Activated gamma-delta T cell treated with Interleukin-2 at 50 U/mL for 16 hours (primary cell): ENCODE results near the gene ATG7.
"Not testable (repeated sequence)": the region's sequence is repeated elsewhere in the genome, so short reads cannot be mapped to it uniquely, and the experiment has no call there.

ENCODE experiments used
- DNase-seq: peaks from one replicate; pipeline ENCODE4 v3.0.0-alpha.2; 2020

The ATG7 gene

DNA sequence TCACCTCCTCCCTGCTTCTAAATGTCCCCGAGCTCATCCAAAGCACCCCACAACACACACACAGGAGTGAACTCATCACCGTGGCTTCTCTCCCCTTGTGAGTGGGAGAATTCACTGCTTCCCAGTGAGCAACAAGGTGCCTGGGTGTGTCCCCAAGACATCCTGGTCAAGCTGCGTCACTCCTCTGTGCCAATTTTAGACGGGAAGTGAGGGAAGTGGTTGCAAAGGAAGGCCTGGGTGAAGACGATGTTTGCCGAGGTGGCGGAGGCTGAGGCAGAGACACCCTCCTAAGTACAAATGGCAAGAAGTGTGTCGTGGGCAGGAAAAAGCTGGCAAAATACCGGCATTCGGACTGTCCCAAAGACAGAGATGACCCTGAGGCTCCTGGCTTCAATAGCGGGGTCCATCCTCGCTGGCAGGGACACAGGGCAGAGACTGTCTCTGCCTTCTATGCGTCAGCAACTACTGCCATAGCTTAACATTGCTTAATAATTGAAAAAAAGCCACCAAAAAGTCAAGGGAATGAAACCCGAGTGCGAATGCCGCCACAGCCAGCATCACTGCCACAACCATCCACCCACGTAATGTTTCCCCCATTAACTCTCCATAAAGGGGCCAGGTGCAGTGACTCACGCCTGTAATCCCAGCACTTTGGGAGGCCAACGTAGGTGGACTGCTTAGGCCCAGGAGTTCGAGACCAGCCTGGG, 298.7 kb downstream of the ATG7 start:
- DNase-seq, result no peak

DNA sequence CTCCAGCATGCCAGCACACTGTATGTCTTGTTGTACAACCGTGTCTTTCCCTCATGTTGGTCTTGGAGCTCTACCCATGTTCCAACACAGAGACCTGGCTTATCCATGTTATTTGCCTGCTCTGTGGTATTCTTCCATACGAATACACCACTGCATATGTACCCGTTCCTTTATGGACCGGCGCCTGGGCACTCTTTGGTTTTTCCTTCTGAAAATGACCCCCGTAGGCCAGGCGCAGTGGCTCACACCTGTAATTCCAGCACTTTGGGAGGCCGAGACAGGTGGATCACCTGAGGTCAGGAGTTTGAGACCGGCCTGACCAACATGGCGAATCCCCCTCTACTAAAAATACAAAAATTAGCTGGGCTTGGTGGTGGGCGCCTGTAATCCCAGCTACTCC, 300.5 kb downstream of the ATG7 start:
- DNase-seq, result not testable (repeated sequence)

DNA sequence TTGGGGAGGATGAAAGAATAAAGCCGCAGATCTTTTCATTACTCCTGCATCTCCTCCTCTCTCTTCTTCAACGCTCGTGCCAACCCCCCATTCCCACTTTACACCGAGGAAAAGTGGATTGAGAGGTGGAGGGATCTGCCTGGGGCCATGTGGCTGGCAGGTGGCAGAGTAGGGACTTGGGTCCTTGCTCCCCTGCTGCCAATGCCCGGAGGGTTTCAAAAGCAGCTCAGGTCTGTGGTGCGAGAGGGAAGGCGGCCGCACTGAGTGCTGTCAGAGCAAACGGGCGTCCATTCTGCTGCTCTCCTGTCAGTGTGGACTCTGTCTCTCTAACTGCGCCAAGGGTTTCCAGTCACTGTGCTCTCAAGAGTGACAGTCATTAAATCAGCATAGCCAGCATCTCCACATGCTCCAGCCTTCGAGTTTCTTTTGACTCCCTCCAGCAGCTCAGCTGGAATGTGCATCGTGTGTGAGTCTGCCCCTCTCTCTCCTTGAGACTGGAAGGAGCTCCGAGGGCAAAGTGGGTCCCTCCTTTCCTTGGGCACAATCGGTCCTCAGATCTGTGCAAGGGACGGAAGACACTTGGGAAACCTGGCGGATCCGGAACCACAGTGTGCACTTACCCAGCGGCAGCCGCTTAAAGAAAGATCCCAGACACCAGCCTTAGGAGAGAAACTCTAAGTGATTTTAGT, 302.9 kb downstream of the ATG7 start:
- no peak for DNase-seq

GRCh38 chr3:11575677-11576076, 303.5 kb downstream of the ATG7 start:
- no peak for DNase-seq

DNA sequence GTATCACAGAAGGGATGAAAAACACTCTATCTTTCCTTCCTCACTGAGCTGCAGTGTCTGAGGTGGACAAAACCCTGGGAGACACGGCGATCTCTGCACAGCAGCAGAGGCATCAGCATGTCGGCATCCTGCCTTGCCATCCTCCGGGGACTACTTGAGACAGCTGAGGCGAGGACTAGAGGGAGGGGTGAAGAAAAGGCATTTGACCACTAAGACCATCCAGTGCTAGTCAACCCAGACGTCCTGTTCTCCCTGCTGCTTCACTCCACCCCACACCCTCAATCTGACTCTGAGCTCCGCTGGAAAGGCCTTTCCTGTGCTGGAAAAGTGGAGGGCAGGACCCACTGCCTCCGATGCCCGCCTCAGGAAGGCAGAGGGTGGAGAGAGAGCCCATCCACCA, 304.3 kb downstream of the ATG7 start:
- no peak for DNase-seq

- no peak for DNase-seq
Observed at GRCh38 chr3:11578169-11578568, 306.0 kb downstream of the ATG7 start.

DNA sequence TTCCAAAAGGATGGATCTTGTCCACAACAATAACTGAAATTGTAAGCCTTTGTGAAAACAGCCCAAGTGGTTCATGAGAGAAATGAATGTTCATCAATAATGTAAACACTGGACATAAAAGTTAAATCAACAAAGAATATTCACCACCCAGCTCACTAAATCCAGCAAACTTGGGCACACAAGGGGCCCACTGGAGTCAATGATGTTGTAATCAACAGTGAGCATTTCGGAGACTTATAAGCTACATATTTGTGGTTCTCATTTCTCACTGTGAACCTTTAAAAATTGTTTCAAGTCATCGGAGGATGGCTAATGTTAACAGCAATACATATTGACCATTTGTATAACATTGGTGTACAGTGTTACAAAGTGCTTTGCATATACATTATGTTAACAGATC, 308.4 kb downstream of the ATG7 start:
- no peak for DNase-seq

DNA sequence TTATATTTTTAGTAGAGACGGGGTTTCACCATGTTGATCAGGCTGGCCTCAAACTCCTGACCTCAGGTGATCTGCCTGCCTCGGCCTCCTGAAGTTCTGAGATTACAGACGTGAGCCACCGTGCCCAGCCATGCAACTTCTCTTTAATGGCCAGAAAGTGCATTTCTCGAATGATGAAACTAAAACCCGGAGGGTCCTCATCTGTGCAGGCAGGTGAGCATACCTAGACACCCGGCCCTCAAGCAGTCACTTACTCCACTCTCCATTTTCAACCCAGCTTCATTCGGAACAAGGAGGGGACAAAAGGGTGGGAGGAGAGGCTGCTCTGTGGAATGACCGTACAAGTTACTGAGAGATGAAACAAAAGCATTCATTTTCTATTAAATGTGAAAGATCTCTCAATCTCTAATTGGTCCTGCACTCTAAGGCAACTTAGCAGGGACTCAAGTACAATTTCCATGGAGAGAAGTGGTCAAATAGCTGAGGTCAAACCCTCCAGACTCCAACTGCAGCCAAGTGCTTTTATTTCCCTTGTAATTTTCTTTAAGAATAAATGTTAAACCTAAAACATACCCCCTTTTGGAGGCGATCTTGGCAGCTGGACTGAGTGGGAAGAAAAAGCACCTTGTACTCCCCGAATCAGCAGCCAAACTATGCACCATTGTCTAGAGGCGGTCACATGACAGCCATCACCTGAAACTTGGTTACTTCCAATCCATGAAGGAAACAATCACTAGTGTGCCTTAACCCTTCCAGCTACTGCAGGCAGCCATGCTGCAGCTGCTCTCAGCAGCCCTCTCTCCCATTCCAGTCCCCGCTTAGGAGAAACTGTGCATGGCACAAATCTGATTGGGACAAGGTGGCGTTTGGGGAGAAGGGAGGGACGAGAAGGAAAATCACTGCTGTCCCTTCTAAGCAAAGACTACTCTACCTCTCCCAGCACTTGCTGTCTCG, 309.3 kb downstream of the ATG7 start:
- no peak for DNase-seq

- DNase-seq, result no peak
Observed at GRCh38 chr3:11582191-11582968, 310.2 kb downstream of the ATG7 start.

DNA sequence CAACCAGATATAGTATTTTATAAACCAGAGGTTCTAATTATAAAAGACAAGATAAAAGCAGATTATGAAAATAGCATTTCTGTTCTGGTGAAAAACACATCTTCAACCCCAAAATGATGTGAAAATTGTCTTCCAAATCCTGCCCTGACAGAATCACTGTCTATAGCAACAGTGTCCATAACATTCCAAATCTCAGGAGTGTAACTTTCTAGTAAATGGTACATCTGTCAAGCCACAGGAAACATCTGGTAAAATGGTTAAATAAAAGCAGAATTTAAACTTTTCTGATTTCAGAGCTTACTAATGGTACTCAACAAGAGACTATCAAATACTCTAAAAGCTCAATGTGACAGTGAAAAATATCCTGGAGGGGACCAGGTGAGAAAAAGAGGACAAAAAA, 311.0 kb downstream of the ATG7 start:
- DNase-seq, result no peak

- DNase-seq, result no peak
Observed at GRCh38 chr3:11583638-11584046, 311.4 kb downstream of the ATG7 start.

DNA sequence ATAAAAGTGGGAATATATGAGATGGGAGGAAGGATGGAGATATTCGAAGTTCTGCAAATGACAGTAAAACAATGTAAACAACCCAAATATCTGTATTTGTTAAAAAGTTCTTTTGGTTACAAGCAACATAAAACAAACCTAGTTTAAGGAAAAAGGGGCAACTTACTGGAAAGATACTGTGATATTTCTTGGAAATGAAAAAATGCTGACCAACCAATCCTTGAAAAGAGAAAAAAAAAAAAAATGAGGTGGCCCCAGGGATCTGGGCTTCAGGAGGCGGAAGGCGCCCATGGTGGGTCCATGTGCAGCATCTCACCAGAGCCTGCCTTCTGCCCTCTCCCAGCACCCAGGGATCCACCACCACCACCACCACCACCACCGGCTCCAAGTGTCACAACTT, 312.4 kb downstream of the ATG7 start:
- no peak for DNase-seq

DNA sequence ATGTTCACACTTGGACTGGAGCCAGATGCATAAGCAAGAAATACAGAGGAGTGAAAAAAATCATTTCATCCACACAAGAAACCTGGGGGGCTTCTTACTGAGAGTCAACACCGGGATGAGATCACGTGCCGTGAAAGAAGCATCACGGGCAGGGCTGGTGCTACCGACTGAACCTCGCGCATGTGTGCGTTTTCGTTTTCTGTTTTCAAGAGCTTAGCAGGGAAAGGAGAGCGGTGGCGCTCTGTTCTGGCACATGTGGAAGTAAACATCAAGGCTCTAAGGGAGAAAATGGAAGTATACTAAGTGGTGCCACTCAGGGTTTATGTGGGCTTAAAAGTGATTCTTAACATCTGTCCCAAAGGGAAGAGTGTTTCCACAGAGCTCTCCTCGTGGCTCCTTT, 315.6 kb downstream of the ATG7 start:
- DNase-seq, result no peak

DNA sequence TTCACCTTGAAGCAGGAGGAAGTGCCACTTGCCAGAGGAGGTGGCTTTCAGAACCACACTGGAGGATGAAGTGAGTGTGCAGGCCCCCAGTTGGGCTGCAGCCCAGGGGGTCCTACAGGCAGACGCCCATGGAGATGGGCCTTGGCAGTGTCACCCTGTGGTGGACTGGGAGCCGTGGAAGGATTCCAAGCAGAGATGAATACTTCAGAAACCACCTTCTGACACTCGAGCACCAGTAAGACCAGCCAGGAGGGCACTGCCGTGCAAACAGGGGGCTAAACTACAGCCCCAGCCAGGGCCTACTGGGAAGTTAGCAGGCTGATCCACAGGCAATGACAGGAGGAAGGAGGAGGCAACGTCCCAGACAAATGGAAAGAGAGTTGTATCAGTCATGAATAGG, 316.1 kb downstream of the ATG7 start:
- DNase-seq, result no peak

DNA sequence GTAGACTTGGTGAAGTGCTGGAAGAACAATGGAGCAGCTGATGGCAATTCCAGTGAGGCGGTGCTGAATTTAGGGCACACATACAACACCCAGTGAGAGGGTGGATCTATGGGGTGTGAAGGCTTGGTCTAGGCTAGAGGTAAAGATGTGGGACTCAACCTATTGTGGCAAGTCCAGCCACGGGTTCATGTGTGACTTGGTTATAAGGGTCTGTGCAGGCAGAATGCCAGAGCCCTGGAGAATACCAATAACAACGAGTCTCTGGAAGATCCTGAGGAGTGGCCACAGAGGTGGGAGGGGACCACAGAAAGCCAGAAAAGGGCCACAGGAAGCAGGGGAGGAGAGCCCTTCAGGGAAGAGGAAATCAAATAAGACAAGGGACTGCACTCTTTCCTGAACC, 316.6 kb downstream of the ATG7 start:
- DNase-seq, result no peak

DNA sequence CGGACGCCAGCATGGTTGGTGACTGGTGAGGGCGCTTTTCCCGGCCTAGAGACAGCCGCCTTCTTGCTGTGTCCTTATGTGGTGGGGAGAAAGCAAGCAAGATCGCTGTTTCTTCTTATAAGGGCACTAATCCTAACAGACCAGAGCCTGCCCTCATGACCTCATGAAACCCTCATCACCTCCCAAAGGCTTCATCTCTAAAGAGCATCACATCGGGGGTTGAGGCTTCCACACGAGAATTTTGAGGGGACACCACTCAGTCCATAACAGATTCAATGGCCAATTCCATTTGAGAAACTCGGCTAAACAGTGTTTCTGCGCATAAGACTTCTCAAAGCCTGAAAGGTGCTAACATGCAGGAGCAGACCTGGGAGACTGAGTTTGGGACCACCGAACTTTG, 317.5 kb downstream of the ATG7 start:
- no peak for DNase-seq

GRCh38 chr3:11591002-11591355, 318.8 kb downstream of the ATG7 start:
- no peak for DNase-seq

- no peak for DNase-seq
Observed at GRCh38 chr3:11591391-11592282, 319.4 kb downstream of the ATG7 start.

GRCh38 chr3:11592445-11593298, 320.5 kb downstream of the ATG7 start:
- no peak for DNase-seq

- DNase-seq, result no peak
Observed at GRCh38 chr3:11593318-11594034, 321.3 kb downstream of the ATG7 start.
